Raji (cell line): ENCODE results near the gene TGFBR2.

Experiments used
- POLR2A ChIP-seq: IDR thresholded peaks from 2 replicates; pipeline ENCODE4 v1.6.1; 2011; ENCODE audit warnings: low read depth, low read length, control low read depth; ENCODE audit not compliant: insufficient read depth

Gene TGFBR2

DNA sequence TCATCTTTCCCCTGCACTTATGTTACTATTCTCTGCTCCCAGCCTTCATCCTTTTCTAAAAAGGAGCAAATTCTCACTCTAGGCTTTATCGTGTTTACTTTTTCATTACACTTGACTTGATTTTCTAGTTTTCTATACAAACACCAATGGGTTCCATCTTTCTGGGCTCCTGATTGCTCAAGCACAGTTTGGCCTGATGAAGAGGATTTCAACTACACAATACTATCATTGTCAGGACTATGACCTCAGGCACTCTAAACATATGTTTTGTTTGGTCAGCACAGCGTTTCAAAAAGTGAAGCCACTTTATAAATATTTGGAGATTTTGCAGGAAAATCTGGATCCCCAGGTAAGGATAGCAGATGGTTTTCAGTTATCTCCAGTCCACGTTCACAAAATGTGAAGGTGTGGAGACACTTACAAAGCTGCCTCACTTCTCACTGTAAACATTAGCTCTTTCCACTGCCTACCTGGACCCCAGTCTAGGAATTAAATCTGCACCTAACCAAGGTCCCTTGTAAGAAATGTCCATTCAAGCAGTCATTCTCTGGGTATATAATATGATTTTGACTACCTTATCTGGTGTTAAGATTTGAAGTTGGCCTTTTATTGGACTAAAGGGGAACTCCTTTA is 86.2 kb downstream of the TGFBR2 start:
- TF ChIP-seq POLR2A, result no peak

DNA sequence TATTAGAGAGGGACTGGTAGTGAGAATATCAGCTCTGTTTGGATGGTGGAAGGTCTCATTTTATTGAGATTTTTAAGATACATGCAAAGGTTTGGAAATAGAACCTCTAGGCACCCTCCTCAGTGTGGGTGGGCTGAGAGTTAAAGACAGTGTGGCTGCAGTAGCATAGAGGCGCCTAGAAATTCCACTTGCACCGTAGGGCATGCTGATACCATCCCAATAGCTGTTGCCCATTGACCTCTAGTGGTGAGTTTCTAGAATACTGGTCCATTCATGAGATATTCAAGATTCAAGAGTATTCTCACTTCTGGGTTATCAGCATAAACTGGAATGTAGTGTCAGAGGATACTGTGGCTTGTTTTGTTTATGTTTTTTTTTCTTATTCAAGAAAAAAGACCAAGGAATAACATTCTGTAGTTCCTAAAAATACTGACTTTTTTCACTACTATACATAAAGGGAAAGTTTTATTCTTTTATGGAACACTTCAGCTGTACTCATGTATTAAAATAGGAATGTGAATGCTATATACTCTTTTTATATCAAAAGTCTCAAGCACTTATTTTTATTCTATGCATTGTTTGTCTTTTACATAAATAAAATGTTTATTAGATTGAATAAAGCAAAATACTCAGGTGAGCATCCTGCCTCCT is 87.2 kb downstream of the TGFBR2 start:
- no peak for TF ChIP-seq POLR2A

DNA sequence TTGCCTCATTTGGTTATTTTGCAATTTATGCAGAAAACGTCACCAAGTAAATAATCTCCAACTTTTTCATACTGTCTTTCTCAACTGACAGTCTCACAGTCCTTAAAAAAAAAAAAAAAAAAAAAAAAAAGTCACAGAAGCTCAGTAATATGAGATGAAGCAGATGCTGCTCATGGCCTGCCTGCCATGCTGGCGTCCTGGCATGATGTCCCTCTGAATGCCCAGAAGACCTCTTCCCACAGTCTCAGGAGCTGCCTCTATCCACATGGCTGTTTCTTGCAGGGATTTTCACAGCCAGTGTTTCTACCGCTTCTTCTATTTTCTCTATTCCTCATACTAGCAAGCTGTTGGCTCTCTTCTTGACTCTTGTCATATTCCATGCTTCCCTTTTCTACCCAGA is 87.7 kb downstream of the TGFBR2 start:
- no peak for TF ChIP-seq POLR2A

DNA sequence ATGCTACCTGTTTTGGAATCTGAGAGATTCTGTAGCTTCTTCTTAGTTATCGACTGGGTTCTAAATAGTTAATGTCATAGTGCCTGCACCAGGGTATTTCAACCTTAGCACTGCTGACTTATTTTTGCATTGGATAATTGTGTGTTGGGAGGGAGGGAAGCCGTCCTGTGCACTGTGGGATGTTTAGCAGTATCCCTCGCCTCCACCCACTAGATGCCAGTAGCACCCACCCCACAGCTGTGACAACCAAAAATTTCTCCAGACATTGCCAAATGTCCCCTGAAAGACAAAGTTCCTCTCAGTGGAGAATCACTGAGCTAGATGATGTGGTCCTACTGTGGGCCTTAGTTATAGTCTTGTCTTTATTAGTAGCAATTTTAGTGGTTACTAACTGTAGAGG is 88.3 kb downstream of the TGFBR2 start:
- no peak for TF ChIP-seq POLR2A

DNA sequence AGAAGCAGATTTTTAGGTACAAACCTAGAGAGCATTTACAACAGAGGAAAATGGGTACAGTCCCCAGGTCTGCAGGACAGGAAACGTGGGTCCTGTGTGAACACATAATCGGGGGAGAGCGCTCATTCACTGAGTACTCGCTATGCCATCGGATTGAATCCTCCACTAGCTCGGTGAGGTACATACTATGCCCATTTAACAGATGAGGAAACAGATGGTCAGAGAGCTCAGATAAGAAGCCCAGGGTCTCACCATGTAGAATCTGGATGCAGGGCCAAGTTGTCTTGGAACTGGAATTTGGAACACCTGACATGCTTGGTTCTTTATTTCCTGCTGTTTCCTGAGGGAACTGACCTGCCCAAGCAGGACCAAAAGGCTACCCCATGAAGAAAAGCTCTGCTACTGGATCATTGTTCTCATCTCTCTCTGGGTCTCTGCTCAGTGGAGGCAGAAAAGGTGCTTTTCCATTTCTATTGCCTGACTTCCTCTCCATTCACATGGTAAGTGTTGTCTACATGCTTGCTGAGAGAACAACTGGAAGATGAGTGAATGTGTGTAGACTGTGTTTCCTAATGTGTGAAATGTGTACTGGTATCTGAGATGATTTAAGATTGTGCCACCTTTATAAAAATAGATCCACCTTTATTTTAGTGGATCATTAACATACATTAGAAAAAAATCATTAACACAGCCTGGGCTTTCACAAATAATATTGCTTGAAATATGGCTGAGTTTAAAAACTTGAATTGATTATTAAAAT is 89.1 kb downstream of the TGFBR2 start:
- no peak for TF ChIP-seq POLR2A

DNA sequence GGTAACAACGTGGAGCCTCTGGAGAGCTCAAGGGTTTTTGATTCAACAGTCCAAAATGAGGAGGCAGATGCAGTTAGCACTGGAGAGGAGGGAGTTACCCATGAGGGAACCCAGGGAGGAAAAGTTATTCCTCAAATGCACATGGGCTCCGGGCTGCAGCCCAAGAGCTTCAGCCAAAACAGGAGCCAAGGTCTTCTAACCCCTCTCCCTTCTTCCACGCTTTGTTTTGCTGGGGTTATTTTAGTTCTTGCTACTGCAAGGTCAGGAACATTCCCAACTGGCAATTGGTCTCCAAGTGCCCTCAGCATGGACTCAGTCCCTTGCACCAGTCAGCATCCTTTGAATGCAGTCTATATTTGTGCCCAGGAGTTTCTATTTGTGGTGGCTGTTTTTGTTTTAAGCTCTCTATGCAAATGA is 90.0 kb downstream of the TGFBR2 start:
- no peak for TF ChIP-seq POLR2A

DNA sequence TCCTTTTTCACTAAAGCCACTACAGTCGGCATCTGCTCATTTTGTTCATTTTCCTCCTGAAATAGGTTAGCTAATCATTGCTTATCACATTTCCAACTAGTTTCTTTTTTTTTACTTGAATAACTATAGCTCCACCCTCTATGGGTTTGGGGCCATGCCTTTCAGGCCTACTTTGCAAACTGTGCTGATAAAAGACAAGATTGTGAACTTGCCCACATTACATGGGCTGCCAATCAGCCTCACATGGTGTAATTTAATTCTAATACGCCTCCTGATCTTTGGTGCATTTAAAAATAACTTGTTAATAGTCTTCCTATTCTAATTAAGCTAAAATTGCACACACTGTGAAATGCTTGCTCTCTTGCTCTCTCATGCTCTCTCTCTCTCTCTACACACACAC is 90.5 kb downstream of the TGFBR2 start:
- TF ChIP-seq POLR2A, result no peak

DNA sequence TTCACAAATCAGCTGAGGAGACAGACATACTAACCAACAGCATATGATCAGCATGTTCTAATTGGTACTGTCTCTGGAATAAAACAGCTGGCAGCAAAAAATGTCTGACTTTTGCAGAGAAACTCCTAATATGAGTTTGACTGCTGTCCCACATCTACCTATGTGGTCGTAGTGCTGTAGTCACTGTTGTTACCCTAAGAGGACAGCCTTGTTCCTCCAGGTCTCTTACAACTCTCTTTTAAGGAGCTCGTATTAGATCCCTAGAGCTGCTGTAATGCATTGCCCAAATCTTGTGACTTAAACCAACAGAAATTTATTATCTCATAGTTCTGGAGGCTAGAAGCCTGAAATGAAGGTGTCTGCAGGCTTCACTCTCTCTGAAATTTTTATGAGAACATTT is 92.1 kb downstream of the TGFBR2 start:
- no peak for TF ChIP-seq POLR2A

DNA sequence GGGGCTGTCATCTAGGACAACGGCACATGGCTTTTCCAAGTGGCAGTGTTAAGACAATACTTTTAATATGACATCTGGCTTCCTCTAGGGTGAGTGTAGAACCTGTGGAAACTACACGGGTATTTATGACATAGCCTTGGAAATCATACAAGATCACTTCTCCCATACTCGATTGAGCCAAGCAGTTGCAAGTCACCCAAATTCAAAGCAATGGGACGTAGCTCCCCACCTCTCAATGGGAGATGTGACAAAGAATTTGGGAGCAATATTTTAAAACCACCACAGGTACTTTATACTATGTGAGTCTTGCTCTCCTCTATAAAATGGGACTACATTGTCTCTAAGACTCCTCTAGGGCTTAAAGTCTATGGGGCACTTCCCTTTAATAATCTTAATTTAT is 93.5 kb downstream of the TGFBR2 start:
- no peak for TF ChIP-seq POLR2A

DNA sequence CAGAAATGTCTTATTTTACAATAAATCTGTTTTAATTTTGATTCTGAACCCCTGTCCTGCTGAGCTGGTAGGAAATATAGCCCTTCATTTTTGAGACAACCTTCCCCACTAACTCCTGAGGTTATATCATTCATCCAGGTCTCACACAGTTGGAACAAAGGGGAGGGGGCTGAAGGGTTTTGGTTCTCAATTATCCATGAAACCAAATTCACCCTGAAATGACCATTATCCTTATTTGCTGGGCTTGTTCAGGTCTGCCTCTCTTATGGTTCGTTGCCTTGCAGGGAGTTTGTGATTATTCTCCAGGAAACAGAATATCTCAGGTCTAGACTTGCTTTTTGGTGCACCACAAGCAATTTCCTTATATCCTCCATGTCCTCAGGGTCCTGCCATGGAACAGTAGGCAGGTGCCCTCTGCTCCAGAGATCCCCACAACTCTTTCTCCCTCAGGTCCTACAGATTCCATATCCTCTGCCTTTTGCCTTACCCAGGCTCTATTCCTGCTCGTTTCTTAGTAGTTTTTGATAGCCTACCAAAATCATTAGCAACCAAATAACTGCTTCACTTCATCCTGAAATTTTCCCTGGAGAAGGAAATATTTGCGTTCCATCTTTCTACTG is 94.4 kb downstream of the TGFBR2 start:
- no peak for TF ChIP-seq POLR2A

DNA sequence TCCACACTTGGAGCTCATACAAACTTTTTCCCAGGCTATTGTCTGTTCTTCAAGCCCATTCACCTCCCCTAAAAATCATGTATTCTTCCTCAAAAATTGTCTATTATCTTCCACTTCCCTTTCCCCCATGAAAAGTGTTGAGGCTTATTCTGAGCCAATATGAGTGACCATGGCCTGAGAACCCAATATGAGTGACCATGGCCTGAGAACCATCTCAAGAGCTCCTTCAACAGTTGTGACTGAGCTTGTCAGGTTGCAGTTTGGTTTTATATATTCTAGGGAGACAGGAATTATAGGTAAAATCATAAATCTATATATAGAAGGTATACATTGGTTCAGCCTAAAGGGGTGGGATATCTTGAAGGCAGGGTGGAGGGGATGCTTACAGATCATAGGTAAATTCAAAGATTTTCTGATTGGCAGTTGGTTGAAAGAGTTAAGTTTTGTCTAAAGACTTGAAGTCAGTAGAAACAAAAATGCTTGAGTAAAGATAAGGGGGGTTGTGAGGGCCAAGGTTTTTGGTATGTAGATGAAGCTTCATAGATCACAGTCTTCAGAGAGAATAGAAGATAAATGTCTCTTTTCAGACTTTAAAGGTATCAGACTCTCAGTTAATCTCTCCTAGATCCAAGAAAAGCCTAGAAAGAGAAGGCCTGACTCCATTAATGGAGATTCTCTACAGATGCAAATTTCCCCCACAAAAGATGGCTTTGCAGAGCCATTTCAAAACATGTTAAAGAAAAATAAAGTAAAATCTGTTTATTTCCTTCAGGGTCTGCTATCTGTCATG is 95.8 kb downstream of the TGFBR2 start:
- no peak for TF ChIP-seq POLR2A

DNA sequence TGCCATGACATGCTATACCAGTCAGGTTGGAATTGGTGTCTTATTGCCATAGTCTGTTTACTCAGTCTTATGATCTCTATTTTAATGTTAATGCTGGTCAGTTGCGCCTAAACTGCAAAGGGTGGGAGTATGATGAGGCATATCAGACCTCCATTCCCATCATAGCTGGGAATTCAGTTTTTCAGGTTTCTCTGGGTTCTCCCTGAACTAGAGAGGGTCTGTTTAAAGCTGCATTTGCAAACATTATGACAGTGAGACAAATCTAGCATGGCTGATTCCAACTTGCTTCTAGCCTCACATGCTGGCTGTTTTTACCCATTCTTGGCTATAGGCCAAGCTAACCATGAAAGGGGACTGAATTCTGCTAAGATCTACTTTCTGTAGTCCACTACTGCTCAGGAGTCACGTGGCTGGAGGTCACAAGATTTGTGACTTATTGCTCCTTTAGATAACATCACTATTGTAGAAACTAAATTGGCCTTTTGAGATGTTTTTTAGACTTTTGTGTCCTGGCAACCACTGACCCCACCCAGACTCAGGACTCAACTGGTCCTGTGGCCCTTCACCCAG is 96.5 kb downstream of the TGFBR2 start:
- no peak for TF ChIP-seq POLR2A

DNA sequence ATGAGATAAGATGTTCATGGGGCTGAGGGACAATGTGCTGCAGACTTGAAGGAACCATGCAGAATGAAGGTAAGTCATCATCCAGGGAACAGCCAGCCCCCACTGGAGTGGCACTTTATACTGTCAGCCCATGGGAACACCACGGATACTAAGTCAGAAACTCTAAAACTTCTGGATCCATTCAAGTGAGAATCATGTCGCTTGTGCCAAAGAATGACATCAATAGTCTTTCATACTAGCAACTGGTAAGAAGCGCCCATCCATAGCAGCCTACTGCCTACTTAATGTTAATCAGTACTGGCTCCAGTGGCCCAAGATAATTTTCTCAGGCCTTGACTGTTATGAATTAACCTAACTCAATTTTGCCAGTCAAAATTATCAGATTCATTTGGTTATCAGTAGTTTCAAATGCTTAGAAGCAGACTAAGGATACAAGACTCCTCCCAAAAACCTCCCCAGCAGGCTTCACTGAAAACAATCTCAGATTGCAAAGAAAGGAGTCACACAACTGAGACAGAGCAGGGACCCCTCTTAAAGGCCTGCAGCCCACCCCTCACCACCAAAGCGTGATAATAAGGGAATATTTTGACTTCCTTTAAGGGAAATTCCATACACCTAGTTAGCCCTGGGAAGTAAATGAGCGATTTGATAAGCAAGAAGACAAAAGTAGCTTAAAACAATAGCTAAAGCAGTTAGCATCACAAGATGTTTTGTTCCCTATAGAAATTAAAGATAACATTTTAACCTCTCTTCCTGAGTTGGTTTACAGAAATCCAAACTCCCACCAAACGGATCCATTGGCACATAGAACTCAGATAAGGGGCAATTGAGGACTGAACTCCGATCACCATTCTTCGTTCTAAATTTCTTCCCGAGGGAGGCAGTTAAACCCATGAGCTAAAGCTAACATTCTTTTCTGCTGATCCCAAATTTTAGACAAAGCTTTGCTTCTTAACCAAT is 98.8 kb downstream of the TGFBR2 start:
- TF ChIP-seq POLR2A, result no peak

DNA sequence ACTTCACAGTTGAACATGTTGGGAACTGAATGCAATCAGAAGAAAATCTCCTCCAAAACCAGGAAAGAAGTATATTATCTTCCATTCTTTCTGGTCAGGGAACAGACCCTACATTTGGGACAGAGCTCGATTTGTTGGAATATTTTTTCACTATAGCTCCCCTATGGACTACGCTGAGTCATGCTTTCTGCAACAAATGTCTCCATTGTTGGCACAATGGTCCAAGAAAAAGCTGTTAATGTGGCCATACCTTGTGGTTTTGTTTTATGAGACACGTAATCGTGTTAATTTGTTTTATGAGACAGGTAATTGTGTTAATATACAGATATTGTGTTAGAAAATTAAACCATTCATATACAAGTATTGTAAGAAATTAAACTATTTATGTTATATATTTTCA is 101.4 kb downstream of the TGFBR2 start:
- TF ChIP-seq POLR2A, result no peak

DNA sequence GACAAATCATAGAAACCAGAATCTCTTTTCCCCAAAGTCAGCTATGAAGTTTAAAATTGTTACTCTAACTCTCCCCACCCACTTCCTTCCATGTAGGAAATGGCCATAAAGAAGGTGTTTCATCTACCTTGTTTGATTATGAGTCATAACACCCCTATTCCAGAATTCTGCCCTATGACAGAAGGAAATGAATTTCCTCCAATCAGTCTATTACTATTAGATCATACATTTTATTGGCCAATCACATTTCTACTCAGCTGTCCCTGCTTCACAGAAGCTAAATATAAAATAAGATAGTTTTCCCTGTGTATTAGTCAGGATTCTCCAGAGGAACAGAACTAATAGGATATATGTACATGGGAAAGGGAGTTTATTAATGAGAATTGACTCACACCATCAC is 102.1 kb downstream of the TGFBR2 start:
- TF ChIP-seq POLR2A, result no peak
